Left ventricle myocardium inferior (tissue), 1 donor: ENCODE measurements around the gene ADAR. TPM values are rescaled to one million over a fixed set of nuclear protein-coding genes. Genes with fewer than 3 reads are reported as not detected.

ENCODE experiments used
- DNase-seq: peaks from one replicate; pipeline ENCODE4 v3.0.0-alpha.2; 2020
- H3K27ac ChIP-seq: fragments of 200-600 bp; replicated peaks from 2 replicates; pipeline ENCODE4 v1.8.0; 2021
- H3K27me3 ChIP-seq: fragments of 200-600 bp; 2 replicates; pipeline ENCODE4 v1.8.0; 2021; ENCODE audit warnings: low read depth
- H3K36me3 ChIP-seq: fragments of 200-600 bp; 2 replicates; pipeline ENCODE4 v1.8.0; 2021
- H3K4me1 ChIP-seq: fragments of 200-600 bp; 2 replicates; pipeline ENCODE4 v1.8.0; 2021
- H3K4me3 ChIP-seq: fragments of 200-600 bp; 2 replicates; pipeline ENCODE4 v1.8.0; 2021; ENCODE audit warnings: mild to moderate bottlenecking, moderate library complexity
- H3K9me3 ChIP-seq: fragments of 200-600 bp; replicated peaks from 2 replicates; pipeline ENCODE4 v1.8.0; 2021
- intact Hi-C: fragments of 100-400 bp; cut with micrococcal nuclease; formaldehyde crosslinking; loops from one replicate; pipeline ENCODE4 v1.11.0; 2022
- total RNA-seq: library from RNA; stranded (reverse); fragmentation: NEBNext Ultra II Directional; extraction: Animal tissue kit (Norgen Biotek cat#: 25700); gene quantifications from one replicate; pipeline ENCODE4 v1.2.1, GENCODE V29; 2021
- TF ChIP-seq, protein P1 (sequence below): fragments of 200-600 bp; IDR thresholded peaks from 2 replicates; pipeline ENCODE4 v1.8.0; 2021; ENCODE audit warnings: antibody characterized with exemption, mild to moderate bottlenecking, borderline replicate concordance
- donor health status: DM: no; HTN: yes; CAD: no; lungs with severe emphysema.

The ADAR gene
- total RNA-seq, 1 donor from 2014 or later, result 55.8 TPM

DNA sequence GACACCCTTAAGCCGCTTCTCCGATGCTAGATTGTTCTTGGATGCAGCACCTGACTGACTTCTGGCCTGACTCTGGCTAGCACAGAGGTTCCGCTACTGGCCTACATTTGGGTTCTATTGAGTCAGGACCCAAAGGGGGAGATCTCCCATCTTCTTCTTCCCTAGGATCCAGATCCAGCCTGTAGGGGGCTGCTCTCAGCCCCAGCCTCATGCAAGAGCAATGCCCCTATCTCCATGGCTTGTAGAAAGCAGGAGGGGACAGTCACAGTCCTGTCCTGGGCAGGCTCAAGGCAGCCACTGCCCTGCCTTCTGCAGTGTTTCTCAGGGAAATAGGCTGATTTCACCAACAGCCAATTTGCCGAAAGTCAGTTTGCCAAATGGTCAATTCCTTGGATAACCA is 6.3 kb upstream of the ADAR start:
- Histone ChIP-seq H3K27me3 (no peaks in the 10 kb centered on the region), H3K27ac (no peak overlapping the region), H3K36me3 (no peaks in the 10 kb centered on the region), H3K4me1 (peaks cover 60% of the 10 kb centered on the region), H3K9me3 (no peaks in the 10 kb centered on the region), H3K4me3 (no peak overlapping the region)
- TF ChIP-seq, protein P1, sequence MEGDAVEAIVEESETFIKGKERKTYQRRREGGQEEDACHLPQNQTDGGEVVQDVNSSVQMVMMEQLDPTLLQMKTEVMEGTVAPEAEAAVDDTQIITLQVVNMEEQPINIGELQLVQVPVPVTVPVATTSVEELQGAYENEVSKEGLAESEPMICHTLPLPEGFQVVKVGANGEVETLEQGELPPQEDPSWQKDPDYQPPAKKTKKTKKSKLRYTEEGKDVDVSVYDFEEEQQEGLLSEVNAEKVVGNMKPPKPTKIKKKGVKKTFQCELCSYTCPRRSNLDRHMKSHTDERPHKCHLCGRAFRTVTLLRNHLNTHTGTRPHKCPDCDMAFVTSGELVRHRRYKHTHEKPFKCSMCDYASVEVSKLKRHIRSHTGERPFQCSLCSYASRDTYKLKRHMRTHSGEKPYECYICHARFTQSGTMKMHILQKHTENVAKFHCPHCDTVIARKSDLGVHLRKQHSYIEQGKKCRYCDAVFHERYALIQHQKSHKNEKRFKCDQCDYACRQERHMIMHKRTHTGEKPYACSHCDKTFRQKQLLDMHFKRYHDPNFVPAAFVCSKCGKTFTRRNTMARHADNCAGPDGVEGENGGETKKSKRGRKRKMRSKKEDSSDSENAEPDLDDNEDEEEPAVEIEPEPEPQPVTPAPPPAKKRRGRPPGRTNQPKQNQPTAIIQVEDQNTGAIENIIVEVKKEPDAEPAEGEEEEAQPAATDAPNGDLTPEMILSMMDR, result no peak
- DNase-seq, result no peak
- intact Hi-C loops, result no loop called here

DNA sequence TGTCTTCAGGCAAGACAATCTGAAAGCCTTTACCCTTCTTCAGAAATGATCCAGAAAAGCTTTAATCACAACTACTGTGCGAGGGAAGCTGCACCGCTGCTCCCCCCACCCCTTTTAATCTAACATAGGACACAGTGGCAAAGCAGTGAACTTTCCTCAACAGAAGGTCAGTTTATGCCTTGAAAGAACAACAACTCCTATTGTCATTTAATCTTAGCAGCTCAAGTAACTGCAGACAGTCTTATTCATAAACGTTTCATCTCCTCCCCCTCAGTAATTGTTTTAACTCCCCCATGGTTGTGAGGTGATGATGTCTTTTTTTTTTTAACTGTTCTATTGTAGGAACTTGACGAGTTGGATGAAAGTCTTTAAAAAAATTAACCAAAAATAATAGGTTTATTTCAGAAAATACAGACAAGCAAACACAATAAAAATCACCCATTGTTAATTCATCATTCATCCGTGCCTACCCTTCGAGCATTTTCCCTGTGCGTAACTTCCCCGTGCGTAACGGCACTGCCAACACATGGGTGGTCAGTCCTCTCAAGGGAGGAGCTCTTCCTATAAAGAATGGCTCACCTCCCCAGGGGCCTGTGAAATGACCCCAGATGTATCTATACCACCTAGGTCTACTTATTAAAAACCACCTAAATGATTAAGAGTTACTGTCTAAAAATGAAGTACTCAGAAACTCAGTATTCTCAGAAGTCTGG is 3.3 kb upstream of the ADAR start:
- no peaks in the 10 kb centered on the region for H3K9me3 ChIP-seq
- H3K4me3 ChIP-seq, result no peak overlapping the region
- DNase-seq, result no peak
- H3K27ac ChIP-seq, result peak overlapping the region; percentile 17
- intact Hi-C loops, result no loop called here
- H3K36me3 ChIP-seq, result no peaks in the 10 kb centered on the region
- H3K4me1 ChIP-seq, result peaks cover 59% of the 10 kb centered on the region
- TF ChIP-seq, protein P1, result no peak
- H3K27me3 ChIP-seq, result no peaks in the 10 kb centered on the region

DNA sequence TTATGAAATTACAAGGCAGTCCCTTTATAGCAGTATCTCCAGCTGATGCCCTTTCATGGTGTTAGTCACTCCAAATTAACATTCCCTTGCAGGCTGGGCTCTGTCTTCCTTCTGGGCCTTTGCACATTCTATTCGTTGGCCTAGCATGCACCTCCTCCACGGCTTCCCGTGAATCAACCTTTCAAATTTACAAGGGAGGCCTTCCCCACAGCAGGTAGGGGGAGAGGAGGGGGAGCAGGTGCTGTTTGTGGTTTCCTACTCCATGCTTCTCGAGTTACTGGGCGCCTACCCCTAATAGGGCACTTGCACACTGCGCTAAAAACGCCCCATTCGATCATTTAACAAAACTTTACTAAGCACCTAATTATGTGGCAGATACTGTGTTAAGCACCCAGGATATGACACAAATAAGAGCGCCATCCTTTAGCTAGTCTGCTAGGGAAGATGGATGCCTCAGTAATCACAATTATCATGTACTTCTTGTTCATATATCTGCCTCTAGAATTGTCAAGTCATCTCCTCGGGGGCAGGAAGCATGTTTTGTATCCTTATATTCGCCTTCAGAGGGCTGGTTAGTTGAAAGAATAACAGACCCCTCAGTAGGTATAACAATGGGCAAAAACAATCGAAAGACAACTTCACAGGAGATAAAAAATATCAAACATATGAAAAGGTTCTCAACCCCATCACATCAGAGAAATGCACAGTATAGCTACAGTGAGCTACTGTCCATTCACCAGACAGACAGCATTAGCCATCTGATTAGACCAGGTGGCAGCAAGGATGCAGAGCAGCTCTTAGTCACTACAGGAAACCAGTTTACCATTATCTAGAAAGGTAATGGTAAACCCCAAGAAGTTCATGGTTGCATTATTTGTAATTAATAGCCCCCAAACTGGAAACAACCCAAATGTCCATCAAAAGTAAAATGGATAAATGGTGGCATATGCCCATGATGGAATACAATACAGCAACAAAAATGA is 1.7 kb upstream of the ADAR start:
- intact Hi-C loops, result no loop called here
- Histone ChIP-seq H3K36me3 (no peaks in the 10 kb centered on the region), H3K27ac (peak overlapping the region; percentile 91), H3K9me3 (no peaks in the 10 kb centered on the region), H3K4me1 (peaks cover 59% of the 10 kb centered on the region), H3K27me3 (no peaks in the 10 kb centered on the region), H3K4me3 (no peak overlapping the region)
- TF ChIP-seq, protein P1, result no peak
- no peak for DNase-seq

DNA sequence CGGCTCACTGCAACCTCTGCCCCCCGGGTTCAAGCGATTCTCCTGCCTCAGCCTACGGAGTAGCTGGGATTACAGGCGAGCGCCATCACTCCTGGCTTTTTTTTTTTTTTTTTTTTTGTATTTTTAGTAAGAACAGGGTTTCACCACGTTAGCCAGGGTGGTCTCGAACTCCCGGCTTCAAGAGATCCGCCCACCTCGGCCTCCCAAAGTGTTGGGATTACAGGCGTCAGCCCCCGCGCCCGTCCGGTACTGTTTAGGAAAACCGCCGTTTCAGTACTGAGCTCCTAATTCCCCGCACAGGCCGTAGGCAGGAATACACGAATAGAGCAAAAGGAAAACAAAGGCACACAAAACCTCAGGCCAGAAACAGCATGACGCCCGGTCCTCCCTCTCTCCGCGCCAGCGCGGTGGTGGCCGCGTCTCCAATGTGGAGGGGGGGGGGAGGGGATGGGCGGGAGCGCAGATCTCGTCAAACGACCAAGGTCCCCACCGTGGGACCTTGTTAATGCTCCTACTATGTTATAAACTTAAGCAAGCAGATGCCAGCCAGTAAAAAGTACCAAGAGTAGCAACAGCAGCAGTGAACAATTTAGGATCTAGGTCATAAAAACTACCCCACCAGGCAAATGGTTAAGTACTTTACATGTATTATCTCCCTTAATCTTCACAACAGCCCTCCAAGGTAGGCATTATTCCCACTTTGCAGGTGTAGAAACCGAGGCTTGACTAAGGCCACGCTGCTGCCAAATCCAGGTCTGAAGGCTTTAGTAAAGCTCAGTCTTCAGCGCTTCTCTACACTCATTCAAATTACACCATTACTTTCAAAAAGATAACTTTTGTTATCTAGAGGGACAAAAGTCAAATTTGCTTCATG is 648 bp upstream of the ADAR start:
- peak; percentile 27 for DNase-seq
- H3K36me3 ChIP-seq, result no peaks in the 10 kb centered on the region
- peak overlapping the region; percentile 91 for H3K27ac ChIP-seq
- intact Hi-C loops, result no loop called here
- no peaks in the 10 kb centered on the region for H3K27me3 ChIP-seq
- H3K4me1 ChIP-seq, result peaks cover 66% of the 10 kb centered on the region
- H3K4me3 ChIP-seq, result peak overlapping the region; percentile 74
- no peaks in the 10 kb centered on the region for H3K9me3 ChIP-seq
- TF ChIP-seq, protein P1, result no peak

DNA sequence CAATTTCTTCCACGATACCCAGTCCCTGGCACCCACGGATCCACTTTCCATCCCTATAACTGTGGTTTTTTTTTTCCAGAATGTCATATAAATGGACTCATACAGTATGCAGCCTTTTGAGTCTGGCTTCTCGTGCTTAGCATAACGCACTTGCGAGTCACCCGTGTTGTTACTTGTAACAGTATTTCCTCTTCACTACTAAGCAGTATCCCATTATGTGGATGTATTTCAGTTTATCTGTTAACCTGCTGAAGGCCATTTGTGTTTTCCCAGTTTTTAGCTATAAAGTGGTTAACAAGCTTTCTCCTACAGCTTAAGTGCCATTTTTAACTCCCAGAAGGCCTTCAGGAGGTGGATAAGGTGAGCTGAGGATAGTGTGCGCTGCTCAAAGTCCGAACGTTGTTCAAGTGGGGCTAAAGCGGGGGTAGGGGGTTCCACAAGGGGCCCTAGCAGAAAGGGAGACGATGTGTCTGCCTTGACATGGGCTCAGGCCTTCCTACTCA is 829 bp downstream of the ADAR start:
- peak overlapping the region; percentile 74 for H3K4me3 ChIP-seq
- H3K27me3 ChIP-seq, result no peaks in the 10 kb centered on the region
- TF ChIP-seq, protein P1, result no peak
- H3K27ac ChIP-seq, result peak overlapping the region; percentile 91
- no peaks in the 10 kb centered on the region for H3K9me3 ChIP-seq
- no peak for DNase-seq
- intact Hi-C loops, result no loop called here
- H3K36me3 ChIP-seq, result peaks cover 1% of the 10 kb centered on the region
- H3K4me1 ChIP-seq, result peaks cover 81% of the 10 kb centered on the region
